CD8-positive, alpha-beta memory T cell (primary cell): ENCODE measurements around the gene BRI3. TPM values are rescaled to one million over a fixed set of nuclear protein-coding genes. Genes with fewer than 3 reads are reported as not detected.

Experiments used
- CTCF ChIA-PET: fragments of 350-600 bp; sonication (Branson Sonifier 250); formaldehyde crosslinking; loops from one replicate; lab custom pipeline; 2021; ENCODE audit warnings: antibody characterized with exemption; lab: Charles Lee
- POLR2A ChIA-PET: fragments of 350-600 bp; sonication (Branson Sonifier 250); formaldehyde crosslinking; loops from one replicate; lab custom pipeline; 2021; ENCODE audit warnings: antibody characterized with exemption; lab: Charles Lee
- DNase-seq, 5 donors: peaks; one replicate each; pipeline versions ENCODE4 v3.0.0 to v3.0.0-alpha.2; 2020 to 2022; ENCODE audit warnings: mixed read lengths in 1 of 5
- H3K27ac ChIP-seq: one replicate; pipeline ENCODE4 v1.7.0; 2013; ENCODE audit warnings: low read depth, mild to moderate bottlenecking, low read length, moderate library complexity
- H3K27me3 ChIP-seq: 2 replicates; pipeline ENCODE4 v1.7.0; 2013; ENCODE audit warnings: low read length, mild to moderate bottlenecking; ENCODE audit not compliant: insufficient read depth, poor library complexity, severe bottlenecking
- H3K36me3 ChIP-seq: 2 replicates; pipeline ENCODE4 v1.7.0; 2013; ENCODE audit warnings: mild to moderate bottlenecking, low read length, moderate library complexity; ENCODE audit not compliant: insufficient read depth
- H3K4me1 ChIP-seq: 2 replicates; pipeline ENCODE4 v1.7.0; 2013; ENCODE audit warnings: mild to moderate bottlenecking, low read length, moderate library complexity; ENCODE audit not compliant: insufficient read depth
- H3K4me3 ChIP-seq: 2 replicates; pipeline ENCODE4 v1.7.0; 2013; ENCODE audit warnings: mild to moderate bottlenecking, low read length
- H3K9me3 ChIP-seq: 2 replicates; pipeline ENCODE4 v1.7.0; 2013; ENCODE audit warnings: mild to moderate bottlenecking, low read length
- H3K27ac Mint-ChIP-seq, 8 donors: one replicate each; pipeline ENCODE4 v1.8.0; 2020 to 2021; ENCODE audit warnings: mixed read lengths in 8 of 8, mild to moderate bottlenecking in 6 of 8, inconsistent platforms in 3 of 8, moderate library complexity in 3 of 8
- H3K27me3 Mint-ChIP-seq, 2 donors: one replicate each; pipeline ENCODE4 v1.8.0; 2020 to 2021; ENCODE audit warnings: mixed read lengths in 2 of 2, mild to moderate bottlenecking in 1 of 2, moderate library complexity in 1 of 2
- H3K36me3 Mint-ChIP-seq, 3 donors: one replicate each; pipeline ENCODE4 v1.8.0; 2020 to 2021; ENCODE audit warnings: mixed read lengths in 3 of 3, inconsistent platforms in 1 of 3, mild to moderate bottlenecking in 1 of 3
- H3K4me1 Mint-ChIP-seq, 3 donors: one replicate each; pipeline ENCODE4 v1.8.0; 2020 to 2021; ENCODE audit warnings: mixed read lengths in 3 of 3, inconsistent platforms in 1 of 3, mild to moderate bottlenecking in 1 of 3
- H3K4me3 Mint-ChIP-seq, 7 donors: one replicate each; pipeline ENCODE4 v1.8.0; 2020 to 2021; ENCODE audit warnings: mixed read lengths in 7 of 7, mild to moderate bottlenecking in 6 of 7, moderate library complexity in 4 of 7, inconsistent platforms in 2 of 7
- H3K9me3 Mint-ChIP-seq, 5 donors: one replicate each; pipeline ENCODE4 v1.8.0; 2020 to 2022; ENCODE audit warnings: mixed read lengths in 5 of 5, mild to moderate bottlenecking in 3 of 5, moderate library complexity in 2 of 5, inconsistent platforms in 1 of 5
- polyA plus RNA-seq: library from polyadenylated mRNA; unstranded; fragments of 300-500 nt; fragmentation: Illumina TruSeq; gene quantifications from one replicate; pipeline ENCODE4 v1.2.3, GENCODE V29; 2021
- total RNA-seq, 2 experiments: library from RNA; stranded (reverse); gene quantifications; one replicate each; pipeline ENCODE4 v1.2.3, GENCODE V29; 2021

BRI3 gene
- total and polyA plus RNA-seq, 3 experiments from 2014 or later, result 15.4 to 65.0 (median 58.4) TPM

DNA sequence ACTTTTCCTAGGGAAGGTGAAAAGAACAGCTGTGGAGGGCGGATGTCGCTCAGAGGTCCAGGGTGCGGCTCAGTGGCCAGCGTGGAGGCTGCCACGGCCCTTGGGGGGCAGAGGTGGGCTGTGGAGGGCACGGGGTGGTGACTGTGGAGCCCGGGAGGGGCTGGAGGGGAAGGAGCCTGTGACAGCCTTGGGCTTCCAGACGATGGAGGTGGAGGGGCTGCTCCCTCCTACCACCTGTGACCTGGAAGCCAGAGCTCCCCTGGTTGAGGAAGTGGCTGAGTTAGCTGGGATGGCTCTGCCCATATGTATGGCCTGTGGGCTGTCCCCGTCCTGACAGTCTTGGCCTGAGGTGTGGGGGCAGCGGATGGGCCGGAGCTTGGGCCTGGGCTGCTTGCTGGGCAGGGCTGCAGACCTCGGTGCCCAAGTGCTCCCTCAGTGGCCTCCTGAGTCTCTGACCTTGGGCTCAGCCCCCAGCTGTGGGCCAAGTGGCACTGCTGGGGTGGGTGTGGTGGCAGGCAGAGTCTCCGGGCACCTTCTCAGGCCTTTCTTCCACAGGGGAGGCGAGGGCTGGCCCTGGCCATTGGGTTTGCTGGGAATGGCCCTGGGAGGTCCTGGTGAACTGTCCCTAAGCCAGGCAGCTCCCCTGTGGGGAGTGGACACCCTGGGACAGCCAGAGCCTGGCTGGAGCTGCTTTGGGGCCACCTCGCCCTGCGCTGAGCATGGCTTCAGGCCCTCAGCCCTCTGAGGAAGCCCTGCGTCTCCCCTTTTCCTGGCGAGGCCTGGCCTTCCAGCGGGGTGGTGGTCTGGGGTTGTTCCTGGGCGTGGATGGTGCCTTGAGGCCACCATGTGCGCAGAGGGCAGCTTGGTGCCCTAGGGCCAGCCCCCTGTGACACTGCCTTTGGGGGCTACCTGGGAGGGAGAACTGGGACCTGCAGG lies 3.9 kb downstream of the BRI3 start:
- H3K4me1 ChIP-seq, result peaks cover 36% of the 10 kb centered on the region
- peaks cover 29 to 52% (median 32%) of the 10 kb centered on the region in 3 donors for H3K4me1 Mint-ChIP-seq
- CTCF ChIA-PET, result no interaction called here

DNA sequence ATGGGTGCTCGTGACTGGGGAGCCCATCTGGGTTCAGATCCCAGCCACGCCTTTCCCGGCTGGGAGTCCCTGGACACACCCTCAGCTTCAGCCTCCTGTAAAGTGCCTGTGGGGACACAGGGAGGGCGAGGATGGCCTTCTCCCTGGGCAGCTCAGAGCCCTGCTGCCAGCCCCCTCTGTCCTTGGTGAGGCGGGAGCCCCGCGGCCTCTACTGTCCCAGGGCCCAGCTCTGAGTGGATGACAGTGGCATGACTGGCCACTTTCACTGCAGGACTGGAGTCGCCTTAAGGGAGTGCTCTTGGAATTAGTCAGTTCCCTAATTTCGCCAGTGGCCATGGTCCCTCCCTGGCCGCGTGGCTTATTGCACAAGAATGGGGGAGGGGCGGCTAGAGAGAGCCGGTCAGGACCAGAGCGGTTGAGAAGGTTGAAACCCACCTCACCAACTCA lies 4.6 kb downstream of the BRI3 start:
- H3K36me3 Mint-ChIP-seq, result peaks cover 0 to 19% (median 0%) of the 10 kb centered on the region in 3 donors
- no peaks in the 10 kb centered on the region for H3K9me3 ChIP-seq
- peak overlapping the region in 1 of 8 donors; percentile 58 for H3K27ac Mint-ChIP-seq
- H3K27me3 Mint-ChIP-seq, result peaks cover 0 to 1% of the 10 kb centered on the region in 2 donors
- no peaks in the 10 kb centered on the region for H3K27me3 ChIP-seq
- peaks cover 32% of the 10 kb centered on the region for H3K4me1 ChIP-seq
- ChIA-PET POLR2A (no interaction called here), CTCF (no interaction called here)
- H3K27ac ChIP-seq, result no peak overlapping the region
- DNase-seq, result no peak
- no peak overlapping the region for H3K4me3 Mint-ChIP-seq
- no peaks in the 10 kb centered on the region for H3K36me3 ChIP-seq
- no peak overlapping the region for H3K4me3 ChIP-seq
- no peaks in the 10 kb centered on the region for H3K9me3 Mint-ChIP-seq
- peaks cover 26 to 48% (median 26%) of the 10 kb centered on the region in 3 donors for H3K4me1 Mint-ChIP-seq

More for the DNA sequence above, 3.9 kb downstream of the BRI3 start:
- Mint-ChIP-seq H3K9me3 (no peaks in the 10 kb centered on the region), H3K27ac (peak overlapping the region in 4 of 8 donors; percentile 11 to 70 (median 32)), H3K27me3 (peaks cover 0 to 1% of the 10 kb centered on the region in 2 donors), H3K36me3 (peaks cover 0 to 17% (median 0%) of the 10 kb centered on the region in 3 donors), H3K4me3 (peak overlapping the region in 4 of 7 donors; percentile 15 to 63 (median 34))
- POLR2A ChIA-PET, result no interaction called here
- no peak overlapping the region for H3K4me3 ChIP-seq
- H3K36me3 ChIP-seq, result no peaks in the 10 kb centered on the region
- no peaks in the 10 kb centered on the region for H3K27me3 ChIP-seq
- H3K27ac ChIP-seq, result no peak overlapping the region
- no peak for DNase-seq
- no peaks in the 10 kb centered on the region for H3K9me3 ChIP-seq

DNA sequence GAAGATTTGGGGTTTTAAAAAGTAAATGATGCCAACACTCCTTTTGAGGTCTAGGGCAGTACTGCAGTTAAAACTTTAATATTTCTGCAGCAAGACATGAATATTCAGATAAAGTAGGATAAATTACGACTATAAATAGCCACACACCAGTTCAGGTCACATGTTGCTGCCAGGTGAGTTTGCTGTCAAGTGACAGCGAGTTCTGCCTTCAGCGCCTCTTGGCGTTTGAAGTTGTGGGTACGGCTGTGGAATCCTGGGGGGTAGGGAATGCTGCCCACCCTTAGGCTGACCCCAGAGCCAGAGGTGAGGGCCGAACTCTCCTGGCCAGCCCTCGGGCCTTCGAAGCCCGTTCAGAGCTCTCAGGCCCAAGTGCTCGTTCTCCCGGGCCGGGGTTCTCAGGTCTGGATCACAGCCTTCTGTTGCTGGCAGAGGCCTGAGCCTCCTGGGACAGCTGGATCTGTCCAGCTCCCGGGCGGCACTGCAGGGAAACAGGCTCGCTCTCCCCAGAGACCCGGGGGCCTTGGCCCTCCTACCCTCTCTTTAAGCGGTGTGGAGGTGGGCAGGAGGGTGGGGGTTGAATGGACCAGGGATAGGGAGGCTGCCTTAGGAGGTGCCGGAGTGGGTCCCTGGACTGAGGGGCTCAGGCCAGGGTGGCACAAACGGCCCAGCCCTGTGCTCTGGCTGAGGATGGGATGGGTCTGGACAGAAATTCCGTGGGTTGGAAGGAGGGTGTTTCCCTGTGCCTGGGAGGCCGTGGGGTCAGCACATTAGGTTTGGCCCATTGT lies 5.4 kb downstream of the BRI3 start:
- ChIA-PET POLR2A (no interaction called here), CTCF (no interaction called here)
- H3K36me3 Mint-ChIP-seq, result peaks cover 0 to 27% (median 0%) of the 10 kb centered on the region in 3 donors
- no peak for DNase-seq
- H3K4me1 Mint-ChIP-seq, result peaks cover 26 to 48% (median 26%) of the 10 kb centered on the region in 3 donors
- no peaks in the 10 kb centered on the region for H3K27me3 ChIP-seq
- peaks cover 0 to 1% of the 10 kb centered on the region in 2 donors for H3K27me3 Mint-ChIP-seq
- peak overlapping the region in 2 of 8 donors; percentile 57 to 58 for H3K27ac Mint-ChIP-seq
- H3K4me3 Mint-ChIP-seq, result no peak overlapping the region
- H3K4me1 ChIP-seq, result peaks cover 32% of the 10 kb centered on the region
- no peaks in the 10 kb centered on the region for H3K9me3 Mint-ChIP-seq
- H3K36me3 ChIP-seq, result no peaks in the 10 kb centered on the region
- H3K27ac ChIP-seq, result no peak overlapping the region
- H3K4me3 ChIP-seq, result no peak overlapping the region
- no peaks in the 10 kb centered on the region for H3K9me3 ChIP-seq

DNA sequence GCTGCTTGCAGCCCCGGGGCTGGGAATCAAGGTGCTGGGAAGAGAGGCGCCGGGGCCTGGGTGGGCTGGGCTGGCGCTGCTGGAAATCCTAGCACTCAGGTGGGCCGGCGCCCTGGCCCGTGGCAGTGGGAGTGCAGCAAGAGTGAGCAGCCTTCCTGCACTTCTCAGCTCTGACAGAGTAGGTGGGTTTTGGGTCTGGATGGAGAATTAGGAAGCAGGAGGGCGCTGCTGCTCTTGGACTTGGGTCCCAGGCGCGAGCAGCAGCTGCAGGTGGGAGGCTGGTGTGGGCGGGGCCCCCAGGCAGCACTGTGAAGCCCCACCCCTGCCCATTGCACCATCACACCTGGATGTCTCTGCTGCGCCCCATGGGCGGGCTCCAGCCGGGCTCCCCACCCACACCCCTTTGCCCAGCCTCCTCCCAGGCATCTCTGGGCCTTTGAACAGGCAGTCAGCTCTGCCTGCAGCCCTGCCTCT lies 6.0 kb downstream of the BRI3 start:
- Mint-ChIP-seq H3K27me3 (peaks cover 0 to 1% of the 10 kb centered on the region in 2 donors), H3K4me3 (no peak overlapping the region), H3K9me3 (no peaks in the 10 kb centered on the region), H3K36me3 (peaks cover 0 to 32% (median 0%) of the 10 kb centered on the region in 3 donors), H3K27ac (no peak overlapping the region), H3K4me1 (peaks cover 22 to 42% (median 23%) of the 10 kb centered on the region in 3 donors)
- no peaks in the 10 kb centered on the region for H3K9me3 ChIP-seq
- no peak for DNase-seq
- H3K4me3 ChIP-seq, result no peak overlapping the region
- H3K4me1 ChIP-seq, result peaks cover 27% of the 10 kb centered on the region
- POLR2A ChIA-PET, result no interaction called here
- CTCF ChIA-PET, result no interaction called here
- H3K27me3 ChIP-seq, result no peaks in the 10 kb centered on the region
- H3K27ac ChIP-seq, result no peak overlapping the region
- H3K36me3 ChIP-seq, result no peaks in the 10 kb centered on the region

DNA sequence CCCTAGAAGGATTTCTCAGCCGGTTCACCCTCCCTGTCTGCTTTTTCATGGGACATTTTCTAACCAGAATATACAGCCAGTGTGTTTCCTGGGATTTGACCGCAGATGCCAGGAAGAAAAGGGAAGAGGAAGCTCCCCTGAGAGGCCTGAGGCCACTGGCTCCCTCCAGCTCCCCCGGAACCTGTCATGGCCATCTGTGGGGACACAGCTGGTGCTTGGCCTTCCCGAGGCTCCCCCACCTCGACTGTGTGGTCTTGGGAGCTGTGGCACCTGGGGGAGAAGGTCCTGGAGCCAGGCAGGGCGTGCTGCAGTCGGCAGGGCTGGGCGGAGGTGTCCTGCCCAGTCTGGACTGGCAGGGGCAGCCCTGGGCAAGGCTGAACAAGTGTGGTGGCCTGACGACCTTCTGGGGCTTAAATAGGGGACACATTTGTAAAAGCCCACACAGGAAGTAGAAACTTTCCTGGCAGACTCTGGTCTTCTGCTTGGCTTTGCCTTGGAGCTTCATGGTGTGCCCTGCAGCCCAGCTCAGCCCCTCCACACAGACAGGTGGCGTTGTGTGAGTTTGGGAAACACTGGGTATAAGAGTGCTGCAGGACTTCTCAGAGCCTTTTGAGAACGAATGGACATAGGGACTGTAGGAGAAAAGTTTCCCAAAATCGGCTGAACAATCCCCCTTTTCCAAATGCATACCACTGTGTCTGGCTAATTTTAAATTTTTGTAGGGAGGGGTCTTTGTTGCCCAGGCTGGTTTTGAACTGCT lies 6.8 kb downstream of the BRI3 start:
- H3K9me3 ChIP-seq, result no peaks in the 10 kb centered on the region
- no peaks in the 10 kb centered on the region for H3K36me3 ChIP-seq
- no peak overlapping the region for H3K4me3 ChIP-seq
- Mint-ChIP-seq H3K27me3 (no peaks in the 10 kb centered on the region), H3K4me3 (peak overlapping the region in 1 of 7 donors; percentile 23), H3K36me3 (peaks cover 0 to 34% (median 3%) of the 10 kb centered on the region in 3 donors), H3K9me3 (no peaks in the 10 kb centered on the region), H3K4me1 (peaks cover 15 to 35% (median 16%) of the 10 kb centered on the region in 3 donors), H3K27ac (peak overlapping the region in 4 of 8 donors; percentile 23 to 72 (median 28))
- no peak overlapping the region for H3K27ac ChIP-seq
- POLR2A ChIA-PET, result no interaction called here
- H3K27me3 ChIP-seq, result no peaks in the 10 kb centered on the region
- peaks cover 20% of the 10 kb centered on the region for H3K4me1 ChIP-seq
- no peak for DNase-seq
- CTCF ChIA-PET, result no interaction called here

DNA sequence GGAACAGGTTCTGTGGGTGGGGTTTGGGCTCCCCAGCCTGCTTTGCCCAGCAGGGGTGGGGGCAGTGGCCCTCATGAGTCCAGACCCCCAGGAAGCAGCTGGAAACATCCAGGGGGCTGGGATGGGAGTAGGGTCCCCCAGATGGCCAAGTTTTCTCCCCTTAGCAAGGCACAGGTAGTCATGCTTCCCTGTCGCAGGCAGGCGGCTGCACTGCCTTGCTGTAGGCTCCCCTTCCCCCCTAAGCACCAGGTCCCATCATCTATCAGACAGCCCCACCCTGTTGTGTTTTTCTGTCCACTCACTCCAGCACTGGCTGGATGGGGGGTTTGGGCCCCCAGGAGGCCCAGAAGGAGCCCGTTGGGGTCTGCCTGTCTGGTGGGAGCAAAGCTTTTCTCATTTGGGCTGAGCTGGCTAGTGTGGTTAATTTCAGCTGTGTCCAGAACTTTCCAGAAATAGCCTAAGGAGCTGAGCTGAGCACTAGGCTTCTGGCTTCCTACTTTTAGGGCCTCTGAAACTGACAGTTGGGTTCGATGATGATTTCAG lies 7.9 kb downstream of the BRI3 start:
- ChIA-PET POLR2A (no interaction called here), CTCF (no interaction called here)
- no peak overlapping the region for H3K27ac ChIP-seq
- H3K4me3 Mint-ChIP-seq, result no peak overlapping the region
- no peak overlapping the region for H3K27ac Mint-ChIP-seq
- H3K4me1 ChIP-seq, result peaks cover 8% of the 10 kb centered on the region
- H3K36me3 ChIP-seq, result no peaks in the 10 kb centered on the region
- no peaks in the 10 kb centered on the region for H3K27me3 Mint-ChIP-seq
- no peak for DNase-seq
- H3K36me3 Mint-ChIP-seq, result peaks cover 0 to 37% (median 3%) of the 10 kb centered on the region in 3 donors
- H3K9me3 ChIP-seq, result no peaks in the 10 kb centered on the region
- no peaks in the 10 kb centered on the region for H3K27me3 ChIP-seq
- no peaks in the 10 kb centered on the region for H3K9me3 Mint-ChIP-seq
- H3K4me3 ChIP-seq, result no peak overlapping the region
- peaks cover 7 to 24% (median 10%) of the 10 kb centered on the region in 3 donors for H3K4me1 Mint-ChIP-seq

DNA sequence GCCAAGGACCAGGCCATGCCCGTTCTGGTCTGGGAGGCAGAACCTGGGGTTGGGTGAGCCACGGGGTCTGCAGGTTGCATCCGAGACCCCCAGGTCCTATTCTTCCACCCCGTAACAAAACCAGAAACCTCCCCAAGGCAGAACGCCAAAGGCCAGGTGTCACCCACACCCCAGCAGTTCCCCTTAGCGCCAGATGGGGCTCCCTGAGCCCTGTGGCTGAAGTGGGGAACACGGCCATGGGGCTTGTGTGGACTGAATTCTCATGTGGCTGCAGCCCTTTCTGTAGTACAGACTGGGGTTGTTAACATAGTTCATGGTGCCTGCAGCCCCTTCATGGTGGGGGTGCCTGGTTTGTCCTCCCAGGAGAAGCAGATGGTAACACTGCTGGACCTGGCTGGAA lies 10.2 kb downstream of the BRI3 start:
- Histone ChIP-seq H3K27ac (no peak overlapping the region), H3K27me3 (no peaks in the 10 kb centered on the region), H3K4me3 (no peak overlapping the region), H3K36me3 (no peaks in the 10 kb centered on the region), H3K4me1 (no peaks in the 10 kb centered on the region), H3K9me3 (no peaks in the 10 kb centered on the region)
- CTCF ChIA-PET, result no interaction called here
- Mint-ChIP-seq H3K4me1 (peaks cover 1 to 8% (median 4%) of the 10 kb centered on the region in 3 donors), H3K27me3 (no peaks in the 10 kb centered on the region), H3K36me3 (peaks cover 0 to 37% (median 3%) of the 10 kb centered on the region in 3 donors), H3K4me3 (no peak overlapping the region), H3K27ac (no peak overlapping the region), H3K9me3 (no peaks in the 10 kb centered on the region)
- POLR2A ChIA-PET, result no interaction called here
- no peak for DNase-seq
